KMS-11 (cell line): ENCODE data around the gene NCCRP1.

ENCODE experiments used
- H2AFZ ChIP-seq: fragments of 200-600 bp; sonication (generic); 2 replicates; pipeline ENCODE4 v1.6.1; 2016; ENCODE audit warnings: antibody characterized with exemption, mixed run types, low read depth
- H3K27ac ChIP-seq: fragments of 200-600 bp; sonication (generic); 2 replicates; pipeline ENCODE4 v1.6.1; 2016; ENCODE audit warnings: mild to moderate bottlenecking, mixed run types
- H3K27me3 ChIP-seq: fragments of 200-600 bp; sonication (generic); 2 replicates; pipeline ENCODE4 v1.6.1; 2017; ENCODE audit warnings: mild to moderate bottlenecking, low read depth, mixed run types, moderate library complexity; ENCODE audit not compliant: insufficient read depth
- H3K36me3 ChIP-seq: fragments of 200-600 bp; sonication (generic); 2 replicates; pipeline ENCODE4 v1.6.1; 2017; ENCODE audit warnings: mild to moderate bottlenecking, mixed run types; ENCODE audit not compliant: insufficient read depth
- H3K4me1 ChIP-seq: fragments of 200-600 bp; sonication (generic); 2 replicates; pipeline ENCODE4 v1.6.1; 2016; ENCODE audit warnings: mild to moderate bottlenecking, low read depth, mixed run types; ENCODE audit not compliant: poor library complexity, severe bottlenecking
- H3K4me2 ChIP-seq: fragments of 200-600 bp; sonication (generic); 2 replicates; pipeline ENCODE4 v1.7.0; 2016; ENCODE audit warnings: mild to moderate bottlenecking, mixed run types
- H3K4me3 ChIP-seq: fragments of 200-600 bp; sonication (generic); IDR thresholded peaks from 2 replicates; pipeline ENCODE4 v1.6.1; 2017; ENCODE audit warnings: low read depth, low read length, mixed read lengths; ENCODE audit not compliant: insufficient read depth
- H3K79me2 ChIP-seq: fragments of 200-600 bp; sonication (generic); 2 replicates; pipeline ENCODE4 v1.6.1; 2016; ENCODE audit warnings: low read depth, mixed run types; ENCODE audit not compliant: insufficient read depth
- H3K9ac ChIP-seq: fragments of 200-600 bp; sonication (generic); 2 replicates; pipeline ENCODE4 v1.6.1; 2016; ENCODE audit warnings: mild to moderate bottlenecking, mixed run types
- H4K20me1 ChIP-seq: fragments of 200-600 bp; sonication (generic); 2 replicates; pipeline ENCODE4 v1.6.1; 2016; ENCODE audit warnings: mild to moderate bottlenecking, mixed run types; ENCODE audit not compliant: insufficient read depth
- CTCF ChIP-seq: fragments of 200-600 bp; sonication (generic); conservative IDR thresholded peaks from 2 replicates; pipeline ENCODE4 v1.6.1; 2017; ENCODE audit warnings: low read depth, mild to moderate bottlenecking, antibody characterized with exemption, low read length, moderate library complexity, mixed read lengths

Gene NCCRP1

GRCh38 chr19:39230096-39230764 is 33.5 kb downstream of the NCCRP1 start:
- Histone ChIP-seq H3K4me1 (no peaks in the 10 kb centered on the region), H3K79me2 (no peaks in the 10 kb centered on the region), H2AFZ (no peak overlapping the region), H3K36me3 (no peaks in the 10 kb centered on the region), H3K27me3 (peaks cover 3% of the 10 kb centered on the region; the same call in 1 of the 2 replicates), H3K4me3 (no peak overlapping the region), H4K20me1 (no peaks in the 10 kb centered on the region), H3K4me2 (no peak overlapping the region), H3K27ac (no peak overlapping the region), H3K9ac (no peak overlapping the region)
- no peak for TF ChIP-seq CTCF

GRCh38 chr19:39232708-39233107 is 35.9 kb downstream of the NCCRP1 start:
- no peak overlapping the region for H3K4me2 ChIP-seq
- H3K36me3 ChIP-seq: no peaks in the 10 kb centered on the region
- no peak overlapping the region for H3K4me3 ChIP-seq
- H2AFZ ChIP-seq: no peak overlapping the region
- no peak overlapping the region for H3K27ac ChIP-seq
- H3K27me3 ChIP-seq: no peaks in the 10 kb centered on the region
- H3K79me2 ChIP-seq: no peaks in the 10 kb centered on the region
- TF ChIP-seq CTCF: no peak
- H3K9ac ChIP-seq: no peak overlapping the region
- H4K20me1 ChIP-seq: no peaks in the 10 kb centered on the region
- H3K4me1 ChIP-seq: peaks cover 3% of the 10 kb centered on the region

- Histone ChIP-seq H3K79me2 (no peaks in the 10 kb centered on the region), H4K20me1 (no peaks in the 10 kb centered on the region), H3K27ac (no peak overlapping the region), H2AFZ (no peak overlapping the region), H3K4me3 (no peak overlapping the region), H3K27me3 (no peaks in the 10 kb centered on the region), H3K36me3 (no peaks in the 10 kb centered on the region), H3K4me2 (no peak overlapping the region), H3K9ac (no peak overlapping the region), H3K4me1 (peaks cover 9% of the 10 kb centered on the region)
- no peak for TF ChIP-seq CTCF
These were observed 39.8 kb downstream of the NCCRP1 start for GRCh38 chr19:39236527-39236926.

GRCh38 chr19:39237200-39238184 is 40.7 kb downstream of the NCCRP1 start:
- Histone ChIP-seq H3K4me1 (peaks cover 9% of the 10 kb centered on the region), H3K27me3 (no peaks in the 10 kb centered on the region), H3K79me2 (no peaks in the 10 kb centered on the region), H3K4me3 (no peak overlapping the region), H3K4me2 (peak overlapping the region; percentile 34; the same call in 1 of the 2 replicates), H3K9ac (no peak overlapping the region; the same call in 1 of the 2 replicates), H4K20me1 (no peaks in the 10 kb centered on the region), H2AFZ (peak overlapping the region; percentile 56), H3K27ac (no peak overlapping the region), H3K36me3 (no peaks in the 10 kb centered on the region)
- TF ChIP-seq CTCF: no peak
